Frontal cortex (tissue), 4 donors: ENCODE results near the gene PVALEF. TPM values are rescaled to one million over a fixed set of nuclear protein-coding genes. Genes with fewer than 3 reads are reported as not detected.

ENCODE experiments used
- DNase-seq, 2 donors: peaks; one replicate each; pipeline ENCODE4 v3.0.0; 2012; ENCODE audit warnings: low spot score in 2 of 2
- FAIRE-seq: peaks from 2 replicates; lab custom pipeline; 2012; peaks lifted over from hg19 to GRCh38; lab: Jason Lieb, UNC
- total RNA-seq: library from RNA; depleted of rRNA; stranded (reverse); fragments of >200 nt; gene quantifications from one replicate; pipeline ENCODE4 v1.2.3, GENCODE V29; 2014
- donor health status: control.
- donor health status: control.
- donor health status: control.

PVALEF gene
- not detected for total RNA-seq

DNA sequence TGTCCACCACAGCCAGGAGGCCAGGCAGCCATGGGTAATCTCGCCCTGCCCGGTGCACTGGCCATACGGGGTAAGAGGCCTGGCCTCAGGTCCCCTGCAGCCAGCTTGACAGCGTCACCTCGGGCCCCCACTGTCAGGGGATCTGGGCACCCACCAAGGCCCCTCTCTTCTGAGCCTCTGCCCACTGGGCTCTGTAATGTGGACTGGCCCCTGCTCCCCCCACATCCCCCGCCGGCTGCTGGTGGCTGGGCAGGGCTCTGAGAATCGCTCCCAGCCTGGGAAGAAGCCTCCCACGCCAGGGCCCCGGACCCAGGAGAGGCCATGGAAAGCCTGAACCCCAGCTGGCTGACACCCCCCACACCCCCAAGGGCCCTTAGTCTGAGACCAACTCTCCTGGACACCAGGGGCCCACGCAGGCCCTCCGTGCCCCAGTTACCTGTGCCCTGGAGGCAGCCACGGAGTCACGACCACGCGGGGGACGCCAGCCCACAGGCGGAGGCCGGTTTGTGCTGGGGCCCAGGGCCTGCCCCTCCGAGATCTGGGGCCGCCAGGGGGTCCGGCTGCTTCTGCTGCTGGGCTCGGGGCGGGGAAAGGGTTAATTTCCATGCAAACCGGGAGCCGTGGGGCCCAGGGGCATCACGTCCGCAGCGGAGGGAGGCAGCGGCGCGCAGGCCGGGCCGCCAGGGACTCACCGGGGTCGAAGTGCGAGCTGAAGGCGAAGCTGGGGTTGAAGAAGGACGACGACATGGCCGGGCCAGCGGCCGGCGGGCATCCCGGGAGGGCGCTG lies at the start of gene PVALEF:
PVALEF (plus strand) TSS at position 262 of the 787 bp plus-strand sequence. CDS start 15,720 bp downstream, outside the sequence.
- FAIRE-seq (no peak), DNase-seq (peak; percentile 66 to 80)

DNA sequence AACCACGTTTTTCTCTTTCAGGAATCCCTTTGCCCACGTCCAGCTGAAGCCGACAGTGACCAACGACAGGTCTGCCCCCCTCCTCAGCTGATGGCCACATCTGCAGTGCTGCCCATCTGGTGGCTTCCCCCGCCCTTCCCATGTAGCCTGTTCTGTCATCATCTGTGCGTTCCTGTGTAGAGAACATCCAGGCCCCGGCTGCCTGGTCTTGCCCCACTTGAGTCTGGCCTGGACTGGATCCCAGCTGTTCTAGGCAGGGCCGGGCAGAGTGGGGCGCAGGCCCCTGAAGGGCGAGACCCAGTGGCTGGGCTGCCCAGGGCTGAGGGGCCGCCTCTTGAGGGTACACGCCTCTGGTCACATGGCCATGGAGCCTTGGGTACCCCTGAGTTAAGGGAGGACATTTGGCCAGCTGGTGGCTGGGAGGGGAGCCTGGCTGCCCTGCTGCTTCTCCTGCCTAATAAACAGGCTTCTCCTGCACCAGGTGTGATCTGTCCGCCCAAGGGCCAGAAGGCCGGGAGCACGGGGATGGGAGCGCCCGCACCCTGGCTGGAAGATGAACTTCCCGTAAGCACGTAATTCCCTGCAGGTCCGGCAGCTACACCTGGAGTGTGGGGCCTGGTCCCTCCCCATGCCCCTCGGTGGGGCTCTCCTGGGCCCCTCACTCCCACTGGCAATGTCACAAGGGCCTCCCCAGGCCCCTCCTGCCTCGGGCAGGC lies 49.4 kb upstream of the PVALEF start:
- no peak for DNase-seq

GRCh38 chr17:81116704-81117103 lies 48.6 kb upstream of the PVALEF start:
- FAIRE-seq: no peak
- no peak for DNase-seq

More for the DNA sequence above, 49.4 kb upstream of the PVALEF start:
- no peak for FAIRE-seq

DNA sequence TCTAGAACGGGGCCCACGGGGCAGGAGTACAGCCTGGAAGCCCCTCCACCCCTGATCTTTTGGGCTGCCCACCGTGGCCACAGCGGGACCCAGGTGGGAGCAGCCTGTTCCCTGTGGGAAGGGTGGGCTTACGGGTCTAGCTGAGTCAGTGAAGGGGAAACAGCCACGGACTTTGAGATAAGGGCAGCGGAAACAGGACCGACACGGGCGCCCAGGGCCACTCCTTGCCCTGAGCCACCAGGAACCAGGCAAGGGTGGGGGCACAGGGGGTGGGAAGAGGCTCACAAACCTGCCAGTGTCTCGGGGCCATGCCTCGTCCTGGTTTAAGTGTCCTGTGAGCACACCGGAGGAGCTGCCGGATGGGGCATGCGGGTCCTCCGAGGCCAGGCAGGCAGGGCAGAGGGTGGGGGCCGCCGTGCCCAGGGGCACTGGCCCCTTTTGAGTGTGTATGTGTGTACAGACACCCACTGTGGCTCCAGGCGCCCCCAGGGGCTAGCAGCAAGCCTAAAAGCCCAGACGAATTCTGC lies 47.6 kb upstream of the PVALEF start:
- FAIRE-seq: no peak
- DNase-seq: no peak

GRCh38 chr17:81118308-81119221 lies 46.7 kb upstream of the PVALEF start:
- no peak for FAIRE-seq
- DNase-seq: no peak

DNA sequence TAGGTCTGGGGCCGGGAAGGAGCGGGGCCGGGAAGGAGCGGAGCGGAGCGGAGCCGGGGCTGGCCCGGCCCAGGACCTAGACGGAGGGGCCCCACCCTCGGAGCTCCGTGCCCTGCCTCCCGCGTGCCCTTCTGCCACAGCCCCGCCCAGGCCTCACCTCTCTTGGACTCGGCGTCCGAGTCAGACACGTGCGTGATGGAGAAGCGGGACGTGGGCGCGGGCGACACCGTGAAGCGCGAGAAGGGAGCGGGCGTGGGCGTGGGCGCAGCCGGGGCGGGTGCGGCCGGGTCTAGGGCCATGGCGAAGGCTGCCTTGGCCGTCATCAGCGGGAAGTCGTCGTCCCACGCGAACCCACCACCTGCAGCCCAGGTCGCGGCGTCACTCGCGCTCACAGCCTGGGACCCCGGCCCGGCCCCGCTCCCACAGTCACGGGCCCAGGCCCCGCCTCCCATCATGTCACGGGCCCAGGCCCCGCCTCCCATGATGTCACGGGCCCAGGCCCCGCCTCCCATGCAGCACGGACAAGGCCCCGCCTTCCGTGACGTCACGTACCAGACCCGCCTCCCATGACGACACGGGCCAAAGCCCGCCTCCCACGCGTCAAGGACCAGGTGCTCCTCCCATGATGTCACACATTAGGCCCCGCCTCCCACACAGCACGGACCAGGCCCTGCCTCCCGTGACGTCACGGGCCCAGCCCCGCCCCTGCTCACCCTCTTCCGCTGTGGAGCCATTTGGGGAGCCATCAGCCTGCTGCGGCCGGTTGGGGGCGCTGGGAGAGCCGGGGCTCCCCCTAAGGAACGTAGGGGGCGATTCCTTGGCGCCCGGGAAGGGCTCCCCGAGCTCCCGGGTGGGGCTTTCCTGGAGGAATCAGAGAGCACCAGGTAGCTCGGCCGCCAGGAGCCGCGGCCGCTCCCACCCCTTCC lies 45.8 kb upstream of the PVALEF start:
- FAIRE-seq: peak; percentile 84
- DNase-seq: peak; percentile 96 to 99

DNA sequence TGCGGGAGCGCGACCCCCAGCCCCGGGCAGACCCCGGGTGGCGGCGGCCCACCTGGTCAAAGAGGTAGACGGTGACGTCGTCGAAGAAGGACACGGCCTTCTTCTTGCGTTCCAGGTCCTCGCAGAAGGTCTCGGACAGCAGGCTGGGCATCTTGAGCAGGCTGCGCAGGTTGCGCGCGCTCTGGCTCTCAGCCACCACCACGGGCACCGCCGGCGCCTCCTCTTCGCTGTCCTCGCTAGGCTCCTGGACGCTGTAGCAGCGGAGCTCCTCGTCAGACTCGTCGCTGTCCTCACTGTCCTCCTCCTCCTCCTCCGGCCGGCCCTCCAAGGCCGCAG lies 45.2 kb upstream of the PVALEF start:
- no peak for FAIRE-seq
- no peak for DNase-seq

GRCh38 chr17:81120695-81121621 lies 44.3 kb upstream of the PVALEF start:
- DNase-seq: no peak
- no peak for FAIRE-seq

GRCh38 chr17:81121841-81122733 lies 43.2 kb upstream of the PVALEF start:
- DNase-seq (no peak), FAIRE-seq (no peak)

DNA sequence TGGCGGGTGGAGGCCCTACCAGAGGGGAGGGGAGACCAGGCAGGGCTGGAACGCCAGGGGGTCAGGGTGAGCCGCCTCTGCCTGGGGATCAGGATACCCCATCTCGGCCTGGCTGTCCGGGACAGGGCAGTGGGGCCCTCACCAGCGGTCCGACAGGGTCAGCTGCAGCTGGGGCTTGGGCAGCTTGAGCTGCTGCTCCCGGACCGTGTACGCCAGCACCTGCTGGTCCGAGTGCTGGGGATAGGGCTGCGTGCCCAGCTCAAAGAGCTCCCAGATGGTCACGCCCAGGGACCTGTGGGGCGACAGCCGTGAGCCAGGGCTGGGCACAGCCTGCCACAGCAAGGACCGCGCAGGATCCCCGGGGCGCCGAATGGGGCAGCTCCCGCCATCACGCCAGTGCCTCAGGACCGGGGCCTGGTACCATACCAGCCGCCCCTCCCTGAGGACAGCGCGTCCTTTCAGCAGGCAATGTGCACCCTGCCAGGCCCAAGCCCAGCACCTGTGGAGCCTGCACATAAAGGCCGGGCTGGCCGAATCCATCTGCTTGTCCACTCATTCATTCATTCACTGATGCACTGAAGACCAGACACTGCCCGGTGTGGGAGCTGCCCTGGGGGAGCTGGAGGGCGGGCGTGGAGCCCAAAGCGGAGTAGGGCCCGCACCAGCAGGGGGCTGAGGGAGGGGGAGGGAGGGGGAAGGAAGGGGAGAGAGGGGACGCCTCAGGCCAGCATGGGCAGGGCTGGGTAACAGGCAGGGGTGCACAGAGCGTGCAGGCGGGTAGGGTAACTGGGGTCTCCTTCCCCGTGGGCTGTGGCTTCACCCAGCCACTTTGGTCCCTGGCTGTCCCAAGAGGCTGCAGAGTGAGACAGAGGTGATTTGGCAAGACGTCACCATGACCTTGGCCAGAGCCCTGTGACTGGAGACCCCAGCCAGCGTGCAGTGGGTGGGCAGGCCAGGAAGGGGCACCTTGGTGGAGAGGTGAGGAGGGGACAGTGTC lies 42.0 kb upstream of the PVALEF start:
- DNase-seq (no peak), FAIRE-seq (no peak)

GRCh38 chr17:81124377-81124776 lies 40.9 kb upstream of the PVALEF start:
- FAIRE-seq (no peak), DNase-seq (no peak)

DNA sequence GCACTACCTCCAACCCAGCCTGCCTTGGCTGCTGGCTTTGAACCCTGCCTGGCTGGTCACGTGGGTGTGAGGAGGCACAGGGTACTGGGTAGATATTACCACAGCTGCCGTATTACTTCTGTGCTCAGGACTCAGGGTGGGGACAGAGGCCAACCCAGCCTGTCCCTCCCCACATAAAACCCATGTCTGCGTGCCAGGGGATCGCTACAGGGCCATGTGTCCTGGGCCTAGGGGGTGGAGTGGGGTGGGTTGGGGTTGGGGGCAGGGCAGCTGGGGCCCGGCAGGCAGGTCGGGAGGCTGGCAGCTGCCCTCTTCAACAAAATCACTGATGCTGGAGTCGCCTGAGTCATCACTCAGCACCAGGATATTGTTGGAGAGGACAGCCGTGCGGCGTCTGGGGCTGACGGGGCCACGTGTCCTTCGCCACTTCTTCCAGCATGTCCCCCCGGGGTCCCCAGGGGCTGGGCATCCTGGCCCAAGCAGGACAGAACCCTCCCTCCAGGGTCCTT lies 39.7 kb upstream of the PVALEF start:
- DNase-seq: no peak
- FAIRE-seq: no peak

GRCh38 chr17:81126281-81127132 lies 38.8 kb upstream of the PVALEF start:
- FAIRE-seq: no peak
- peak in 1 of 2 donors; percentile 77 for DNase-seq

GRCh38 chr17:81127133-81127455 lies 38.2 kb upstream of the PVALEF start:
- DNase-seq: no peak
- FAIRE-seq: no peak
